Measurements from ENCODE around the gene CA9.

The CA9 gene

DNA sequence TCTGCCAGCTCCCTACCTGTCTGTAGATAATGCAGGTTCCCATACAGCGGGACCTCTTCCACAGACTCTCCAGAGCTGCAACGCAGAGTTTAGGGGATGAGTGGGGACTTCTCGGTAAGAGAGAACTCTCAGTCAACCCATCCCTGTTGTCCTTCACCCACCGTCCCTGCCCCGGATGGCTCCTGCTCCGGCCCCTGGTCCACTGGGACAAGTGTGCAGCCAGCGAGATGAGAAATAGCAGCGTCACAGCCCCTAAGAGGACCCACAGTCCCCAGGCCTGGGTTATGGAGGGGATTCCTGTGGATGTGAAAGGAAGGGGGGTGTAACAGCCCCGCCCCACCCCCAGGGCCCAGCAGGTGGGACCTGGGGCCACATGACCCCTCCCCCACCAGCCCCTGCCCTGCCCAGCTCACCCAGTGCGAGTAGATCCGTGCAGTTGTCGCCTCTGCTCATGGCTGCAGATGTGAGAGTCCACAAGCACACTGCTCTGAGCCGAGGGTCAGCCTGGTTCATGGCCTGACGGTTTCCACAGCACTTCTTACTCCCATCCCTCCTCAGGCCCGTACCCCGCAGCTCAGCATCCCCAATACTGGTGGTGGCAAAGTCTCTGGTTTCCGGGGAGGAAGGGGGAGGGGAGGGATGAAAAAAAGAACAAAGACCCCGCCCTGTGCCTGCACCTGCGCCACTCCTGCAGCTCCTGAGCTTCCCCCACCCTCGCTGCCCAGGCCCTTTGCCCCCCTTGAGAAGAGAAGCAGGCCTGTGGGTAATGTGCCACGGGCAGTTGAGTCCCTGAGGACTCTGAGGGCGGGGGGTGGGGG, 23.2 kb upstream of the CA9 start, which contains the start of gene SIT1:
TSS of gene SIT1 (minus strand) at position 591 of the 818 bp plus-strand sequence. CDS start at position 513, 78 bp downstream.
- no peak for DNase-seq (ENCODE audit: low read depth)
- H3K4me3 ChIP-seq (ENCODE audit: control insufficient read depth, low read depth, low read length), result no peak within 1 kb of the TSS
- no peak for TF ChIP-seq CTCF (IDR thresholded peaks at IDR 0.05; ENCODE audit: control insufficient read depth, insufficient read depth, low read depth, low read length, missing control alignments)

DNA sequence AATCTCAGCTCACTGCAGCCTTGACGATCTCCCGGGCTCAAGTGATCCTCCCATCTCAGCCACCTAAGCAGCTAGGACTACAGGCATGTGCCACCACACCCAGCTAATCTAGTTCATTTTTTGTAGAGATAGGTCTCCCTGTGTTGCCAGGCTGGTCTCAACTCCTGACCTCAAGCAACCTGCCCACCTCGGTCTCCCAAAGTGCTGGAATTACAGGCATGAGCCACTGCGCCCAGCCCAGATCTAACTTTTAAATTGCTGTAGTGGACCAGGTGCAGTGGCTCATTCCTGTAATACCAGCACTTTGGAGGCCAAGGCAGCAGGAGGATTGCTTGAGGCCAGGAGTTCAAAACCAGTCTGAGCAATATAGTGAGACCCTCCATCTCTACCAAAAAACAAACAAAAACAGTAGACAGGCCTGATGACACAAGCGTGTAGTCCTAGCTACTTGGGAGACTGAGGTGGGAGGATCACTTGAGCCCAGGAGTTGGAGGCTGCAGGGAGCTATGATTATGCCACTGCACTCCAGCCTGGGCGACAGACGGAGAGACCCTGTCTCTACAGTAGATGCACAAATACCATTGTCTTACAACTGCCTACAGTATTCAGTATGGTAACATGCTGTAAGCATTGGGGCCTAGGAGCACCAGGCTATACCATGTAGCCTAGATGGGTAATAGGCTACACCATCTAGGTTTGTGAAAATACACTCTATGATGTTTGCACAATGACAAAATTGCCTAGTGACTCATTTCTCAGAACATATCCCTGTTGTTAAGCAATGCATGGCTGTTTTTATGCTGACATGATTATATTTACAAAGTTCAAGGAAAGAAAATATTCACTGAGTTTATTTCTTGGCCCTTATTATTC, 21.5 kb upstream of the CA9 start:
- no peak overlapping the region for H3K4me3 ChIP-seq (ENCODE audit: control insufficient read depth, low read depth, low read length)
- no peak for DNase-seq (ENCODE audit: low read depth)
- no peak for TF ChIP-seq CTCF (IDR thresholded peaks at IDR 0.05; ENCODE audit: control insufficient read depth, insufficient read depth, low read depth, low read length, missing control alignments)

- no peak for DNase-seq (ENCODE audit: low read depth)
- no peak for TF ChIP-seq CTCF (IDR thresholded peaks at IDR 0.05; ENCODE audit: control insufficient read depth, insufficient read depth, low read depth, low read length, missing control alignments)
- no peak overlapping the region for H3K4me3 ChIP-seq (ENCODE audit: control insufficient read depth, low read depth, low read length)
Observed at GRCh38 chr9:35652829-35653209, 20.9 kb upstream of the CA9 start.

GRCh38 chr9:35653611-35654010, 20.1 kb upstream of the CA9 start:
- TF ChIP-seq CTCF (IDR thresholded peaks at IDR 0.05; ENCODE audit: control insufficient read depth, insufficient read depth, low read depth, low read length, missing control alignments), result no peak
- no peak for DNase-seq (ENCODE audit: low read depth)
- H3K4me3 ChIP-seq (ENCODE audit: control insufficient read depth, low read depth, low read length), result no peak overlapping the region

DNA sequence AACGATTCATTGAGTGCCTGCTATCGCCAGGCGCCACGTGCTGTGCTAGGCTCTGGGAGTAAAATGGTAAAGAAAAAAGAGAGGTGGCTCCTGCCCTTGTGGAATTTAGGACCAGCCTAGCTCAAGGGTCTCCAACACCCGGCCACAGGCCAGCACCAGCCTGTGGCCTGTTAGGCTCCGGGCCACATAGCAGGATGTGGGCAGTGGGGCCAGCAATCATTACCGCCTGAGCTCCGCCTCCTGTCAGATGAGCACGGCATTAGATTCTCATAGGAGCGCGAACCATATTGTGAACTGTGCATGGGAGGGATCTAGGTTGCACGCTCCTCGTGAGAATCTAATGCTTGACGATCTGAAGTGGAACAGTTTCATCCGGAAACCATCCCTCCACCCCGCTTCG, 17.4 kb upstream of the CA9 start:
- DNase-seq (ENCODE audit: low read depth), result no peak
- H3K4me3 ChIP-seq (ENCODE audit: control insufficient read depth, low read depth, low read length), result no peak overlapping the region
- TF ChIP-seq CTCF (IDR thresholded peaks at IDR 0.05; ENCODE audit: control insufficient read depth, insufficient read depth, low read depth, low read length, missing control alignments), result no peak

DNA sequence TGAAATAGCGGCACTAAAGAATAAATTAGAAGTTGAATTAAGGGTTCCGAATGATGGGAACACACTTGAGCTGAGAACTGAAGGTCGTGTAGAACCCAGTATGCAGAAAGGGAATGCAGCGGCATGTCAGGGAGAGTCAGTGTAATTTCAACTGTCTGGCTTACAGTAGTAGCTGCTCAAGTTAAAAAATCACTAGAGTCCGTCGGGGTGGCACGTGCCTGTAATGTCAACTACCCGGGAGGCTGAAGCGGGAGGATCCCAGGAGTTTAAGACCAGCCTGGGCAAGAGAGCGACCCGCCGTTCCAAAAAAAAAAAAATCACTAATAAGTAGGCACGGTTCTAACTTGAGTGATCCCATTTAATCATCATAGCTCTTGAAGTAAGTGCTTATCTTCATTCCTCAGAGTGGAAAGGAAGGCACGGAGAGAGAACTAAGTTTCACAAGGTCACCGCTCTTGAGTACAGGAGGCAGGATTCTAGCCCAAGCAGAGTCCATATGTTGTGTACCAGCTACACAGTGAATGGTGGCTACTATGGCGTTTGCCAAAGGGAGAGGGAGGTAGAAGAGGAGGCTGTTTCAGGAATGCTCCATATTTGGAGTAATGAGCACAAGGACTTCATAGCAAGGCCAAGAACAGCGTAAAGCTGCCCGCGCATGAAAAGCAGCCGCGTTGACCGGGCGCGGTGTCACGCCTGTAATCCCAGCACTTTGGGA, 16.7 kb upstream of the CA9 start:
- TF ChIP-seq CTCF (IDR thresholded peaks at IDR 0.05; ENCODE audit: control insufficient read depth, insufficient read depth, low read depth, low read length, missing control alignments), result no peak
- no peak for DNase-seq (ENCODE audit: low read depth)
- peak overlapping the region; percentile 24 for H3K4me3 ChIP-seq (ENCODE audit: control insufficient read depth, low read depth, low read length)
